ENCODE measurements around the gene ZDHHC4.

- no peak for TF ChIP-seq CTCF (IDR thresholded peaks at IDR 0.05; ENCODE audit: extremely low read depth in 1 of 2, insufficient read depth in 1 of 2, low read depth in 1 of 2, low read length in 2 of 2)
- no peak for TF ChIP-seq GATA2 (IDR thresholded peaks at IDR 0.05; ENCODE audit: insufficient read depth, insufficient read length, low read depth, low read length)
- TF ChIP-seq POLR2A (IDR thresholded peaks at IDR 0.05; ENCODE audit: low read depth, low read length): no peak
- TF ChIP-seq FOS (IDR thresholded peaks at IDR 0.05; ENCODE audit: borderline replicate concordance, insufficient read depth, low read length): no peak
- TF ChIP-seq EZH2 (IDR thresholded peaks at IDR 0.05; ENCODE audit: borderline replicate concordance, low read depth, low read length, severe bottlenecking): no peak
- TF ChIP-seq MAX (IDR thresholded peaks at IDR 0.05; ENCODE audit: insufficient read depth, insufficient read length): no peak
- TF ChIP-seq POLR2AphosphoS5 (IDR thresholded peaks at IDR 0.05; ENCODE audit: insufficient read depth, low read depth, low read length): no peak
- TF ChIP-seq MYC (IDR thresholded peaks at IDR 0.05; ENCODE audit: low read depth, low read length): no peak
These were observed 56.8 kb downstream of the ZDHHC4 start for GRCh38 chr7:6634021-6634420.

Measured in endothelial cell of umbilical vein (primary cell).